DND-41 (cell line): Measurements from ENCODE around the gene TRDMT1.

Source experiments
- CTCF ChIP-seq: IDR thresholded peaks from 2 replicates; pipeline ENCODE4 v1.5.1; 2012; ENCODE audit warnings: borderline replicate concordance, low read length, moderate library complexity, mild to moderate bottlenecking; ENCODE audit not compliant: poor library complexity, severe bottlenecking; ENCODE audit errors: extremely low read depth
- EZH2 ChIP-seq: IDR thresholded peaks from 3 replicates; pipeline ENCODE4 v1.6.1; 2012; ENCODE audit warnings: borderline replicate concordance, low read depth, mild to moderate bottlenecking, moderate library complexity, low read length, inconsistent platforms; ENCODE audit not compliant: severe bottlenecking

GRCh38 chr10:17109046-17109445, 92.4 kb downstream of the TRDMT1 start:
- no peak for TF ChIP-seq CTCF
- no peak for TF ChIP-seq EZH2
